AG09319 (cell line): ENCODE data around the gene DUSP10.

Source experiments
- DNase-seq: peaks from one replicate; pipeline ENCODE4 v3.0.0-alpha.2; 2010; ENCODE audit warnings: low read depth; ENCODE audit errors: extremely low read depth
- TF ChIP-seq, protein P1 (sequence below): IDR thresholded peaks from 2 replicates; pipeline ENCODE4 v1.5.1; 2011; ENCODE audit warnings: low read depth, mild to moderate bottlenecking, inconsistent platforms, low read length, moderate library complexity

The DUSP10 gene

DNA sequence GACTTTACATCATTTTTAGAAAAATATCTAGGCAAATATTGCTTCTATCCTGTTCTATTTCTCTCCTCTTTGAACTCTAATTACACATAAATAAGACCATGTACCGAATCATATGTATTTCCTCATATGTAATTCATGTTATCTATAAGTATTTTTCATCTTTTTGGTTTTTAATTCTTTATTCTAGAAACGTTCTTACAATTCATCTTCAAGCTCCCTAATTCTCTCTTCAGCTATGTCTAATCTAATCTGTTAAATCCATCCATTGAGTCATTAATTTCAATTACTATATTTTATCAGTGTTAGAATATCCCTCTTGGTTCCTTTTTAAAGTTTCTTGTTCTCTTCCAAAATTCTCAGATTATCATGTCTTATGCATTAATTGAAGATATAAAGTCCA lies 61.8 kb downstream of the DUSP10 start:
- no peak for DNase-seq
- TF ChIP-seq, protein P1, sequence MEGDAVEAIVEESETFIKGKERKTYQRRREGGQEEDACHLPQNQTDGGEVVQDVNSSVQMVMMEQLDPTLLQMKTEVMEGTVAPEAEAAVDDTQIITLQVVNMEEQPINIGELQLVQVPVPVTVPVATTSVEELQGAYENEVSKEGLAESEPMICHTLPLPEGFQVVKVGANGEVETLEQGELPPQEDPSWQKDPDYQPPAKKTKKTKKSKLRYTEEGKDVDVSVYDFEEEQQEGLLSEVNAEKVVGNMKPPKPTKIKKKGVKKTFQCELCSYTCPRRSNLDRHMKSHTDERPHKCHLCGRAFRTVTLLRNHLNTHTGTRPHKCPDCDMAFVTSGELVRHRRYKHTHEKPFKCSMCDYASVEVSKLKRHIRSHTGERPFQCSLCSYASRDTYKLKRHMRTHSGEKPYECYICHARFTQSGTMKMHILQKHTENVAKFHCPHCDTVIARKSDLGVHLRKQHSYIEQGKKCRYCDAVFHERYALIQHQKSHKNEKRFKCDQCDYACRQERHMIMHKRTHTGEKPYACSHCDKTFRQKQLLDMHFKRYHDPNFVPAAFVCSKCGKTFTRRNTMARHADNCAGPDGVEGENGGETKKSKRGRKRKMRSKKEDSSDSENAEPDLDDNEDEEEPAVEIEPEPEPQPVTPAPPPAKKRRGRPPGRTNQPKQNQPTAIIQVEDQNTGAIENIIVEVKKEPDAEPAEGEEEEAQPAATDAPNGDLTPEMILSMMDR = no peak

DNA sequence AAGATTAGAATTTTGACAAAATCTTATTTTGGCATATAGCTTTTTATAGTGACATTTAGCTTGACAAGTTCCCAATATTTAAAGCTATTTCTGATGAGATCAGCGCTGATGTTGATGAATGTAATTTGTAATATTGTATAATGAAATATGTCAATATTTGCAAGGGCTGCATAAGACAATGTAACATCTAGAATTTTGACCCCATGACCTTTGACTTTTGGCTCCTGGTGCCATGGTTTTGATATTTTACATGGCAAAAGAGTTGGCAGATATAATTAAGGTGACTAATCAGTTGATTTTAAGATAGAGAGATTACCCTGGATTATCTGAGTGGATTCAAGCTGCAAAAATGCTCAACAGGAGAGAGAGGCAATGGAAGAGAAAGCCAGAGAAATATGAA lies 63.9 kb downstream of the DUSP10 start:
- DNase-seq = no peak
- TF ChIP-seq, protein P1 = no peak

DNA sequence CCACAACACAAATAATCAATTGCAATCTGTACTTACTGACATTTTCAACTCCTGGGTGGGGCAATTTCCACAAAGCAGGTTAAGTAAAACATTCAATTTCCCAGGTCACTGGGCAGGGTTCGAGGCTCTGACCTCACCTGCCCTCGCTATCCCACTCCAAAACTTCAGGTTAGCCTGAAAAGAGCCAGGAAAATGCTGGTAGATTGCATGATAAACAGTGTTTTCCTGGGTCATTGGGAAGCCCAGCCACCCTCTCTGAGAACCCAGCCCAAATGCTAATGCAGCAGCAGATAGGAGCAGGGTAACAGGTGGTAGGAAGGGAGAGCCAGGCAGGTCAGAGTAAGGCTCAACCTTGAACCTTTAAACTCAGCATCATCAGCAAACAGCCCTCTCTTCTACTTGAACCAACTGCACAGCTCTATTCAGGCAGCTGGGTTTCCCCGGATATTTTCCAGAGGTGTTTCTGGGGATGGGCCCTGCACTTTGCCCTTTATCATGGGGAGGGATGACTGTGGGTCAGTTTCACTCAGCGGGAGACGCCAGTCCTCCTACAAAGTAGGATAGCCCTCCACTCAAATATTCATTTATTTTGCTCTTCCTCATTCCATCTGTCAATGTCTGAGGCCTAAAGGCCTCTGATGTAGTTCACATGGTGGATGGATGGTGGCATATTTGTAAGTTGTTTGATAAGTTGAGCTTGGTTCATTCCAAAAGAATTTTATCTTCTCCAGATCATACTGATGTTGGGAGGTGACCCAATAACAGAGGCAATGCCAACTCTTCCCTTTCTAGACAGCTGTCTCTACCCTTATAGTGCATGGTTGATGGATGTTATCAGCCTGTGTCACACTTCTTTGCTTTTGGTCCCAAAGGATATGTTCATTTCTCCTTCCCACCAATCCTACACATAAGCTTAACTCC lies 65.7 kb downstream of the DUSP10 start:
- TF ChIP-seq, protein P1 = no peak
- no peak for DNase-seq

DNA sequence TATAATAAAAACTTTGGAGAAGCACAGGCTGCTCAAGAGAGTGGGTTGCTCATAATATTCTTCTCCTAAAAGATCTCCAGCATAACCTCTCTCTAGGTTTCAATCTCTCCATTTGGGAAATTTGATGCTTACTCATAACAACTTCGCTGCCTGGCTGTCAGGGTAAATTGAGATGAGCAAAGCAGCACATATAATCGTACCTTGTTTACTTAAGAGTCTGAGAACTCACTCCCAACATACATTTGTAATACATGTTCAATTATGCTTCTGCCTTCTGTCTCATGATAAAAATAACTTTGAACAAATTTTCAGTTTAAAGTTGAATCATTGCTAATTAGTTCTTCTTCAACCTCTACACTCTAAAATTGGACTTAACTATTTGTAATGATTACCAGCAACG lies 68.9 kb downstream of the DUSP10 start:
- TF ChIP-seq, protein P1 = no peak
- no peak for DNase-seq

DNA sequence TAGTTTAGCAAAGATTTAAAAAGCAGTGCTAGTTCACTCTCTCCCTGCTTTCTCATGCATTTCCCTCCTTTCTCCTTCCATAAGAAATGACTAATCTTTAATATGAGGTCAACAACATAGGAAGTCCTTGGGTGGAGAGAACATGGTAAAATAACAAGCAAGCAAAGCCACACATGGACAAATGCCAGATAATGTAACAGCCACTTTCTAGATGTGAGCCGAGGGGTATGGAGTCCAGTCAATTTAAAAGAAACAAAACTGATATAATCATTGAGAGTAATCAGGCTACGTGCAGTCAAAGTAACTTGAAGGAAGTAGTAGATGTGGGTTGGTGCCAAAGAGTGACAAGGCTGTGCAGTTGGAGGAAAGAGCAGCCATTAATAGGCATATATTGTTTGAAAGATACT lies 69.6 kb downstream of the DUSP10 start:
- DNase-seq = no peak
- TF ChIP-seq, protein P1 = no peak

DNA sequence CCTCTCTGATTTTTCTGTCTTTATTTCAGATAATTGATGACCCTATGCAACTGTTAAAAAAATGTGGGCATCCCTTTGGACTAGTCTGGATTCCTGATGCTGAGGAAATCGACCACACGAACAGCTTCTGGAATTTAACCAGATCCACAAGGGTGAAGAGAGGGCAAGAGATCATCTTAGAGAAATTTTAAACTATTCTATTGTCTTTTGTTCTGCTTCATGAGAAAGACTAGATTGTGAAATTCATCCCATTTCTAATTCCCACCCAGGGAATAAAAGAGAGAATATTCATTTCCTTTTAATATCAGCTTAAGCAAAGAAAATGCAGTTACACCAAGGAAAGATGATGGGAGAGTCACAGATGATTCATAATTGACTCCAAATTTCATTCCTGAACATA lies 71.8 kb downstream of the DUSP10 start:
- TF ChIP-seq, protein P1 = no peak
- no peak for DNase-seq

DNA sequence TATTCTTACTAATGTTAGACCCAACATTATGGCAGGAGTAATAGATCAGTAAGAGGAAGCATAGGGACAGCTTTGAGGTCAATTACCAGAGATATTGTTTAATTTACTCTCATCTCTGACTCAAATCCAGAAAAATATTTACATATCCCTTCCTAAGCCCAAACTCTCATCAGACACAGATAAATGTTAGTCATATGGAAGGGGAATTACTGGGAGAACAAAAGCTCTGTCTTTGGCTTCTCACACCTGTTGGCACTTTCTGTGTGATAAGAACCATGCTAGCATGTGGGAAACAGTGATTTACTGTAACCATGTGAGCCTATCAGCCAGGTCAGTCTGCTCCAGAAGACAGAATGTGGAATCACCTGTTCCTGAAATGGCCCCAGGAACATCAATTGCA lies 72.4 kb downstream of the DUSP10 start:
- TF ChIP-seq, protein P1 = no peak
- DNase-seq = no peak
